Frontal cortex (tissue), 4 donors: ENCODE measurements around the gene FAM170B. TPM values are rescaled to one million over a fixed set of nuclear protein-coding genes. Genes with fewer than 3 reads are reported as not detected.

Experiments used
- DNase-seq, 2 donors: peaks; one replicate each; pipeline ENCODE4 v3.0.0; 2012; ENCODE audit warnings: low spot score in 2 of 2
- FAIRE-seq: peaks from 2 replicates; lab custom pipeline; 2012; peaks lifted over from hg19 to GRCh38; lab: Jason Lieb, UNC
- total RNA-seq: library from RNA; depleted of rRNA; stranded (reverse); fragments of >200 nt; gene quantifications from one replicate; pipeline ENCODE4 v1.2.3, GENCODE V29; 2014
- donor health status: control.
- donor health status: control.
- donor health status: control.

FAM170B gene
- total RNA-seq, 1 donor from 2014 or later: not detected

GRCh38 chr10:49154641-49155040, 20.8 kb upstream of the FAM170B start:
- DNase-seq: no peak
- FAIRE-seq: no peak

- FAIRE-seq: no peak
Measured at GRCh38 chr10:49153971-49154370, 20.1 kb upstream of the FAM170B start.

GRCh38 chr10:49153115-49153514, 19.3 kb upstream of the FAM170B start:
- no peak for FAIRE-seq
- no peak for DNase-seq

More at GRCh38 chr10:49153971-49154370, 20.1 kb upstream of the FAM170B start:
- DNase-seq: no peak

- FAIRE-seq (no peak), DNase-seq (no peak)
Measured at GRCh38 chr10:49152663-49153062, 18.8 kb upstream of the FAM170B start.

GRCh38 chr10:49152037-49152436, 18.2 kb upstream of the FAM170B start:
- no peak for FAIRE-seq
- DNase-seq: no peak

- DNase-seq (no peak), FAIRE-seq (no peak)
Measured at GRCh38 chr10:49151481-49151880, 17.7 kb upstream of the FAM170B start.

- FAIRE-seq: no peak
Measured at GRCh38 chr10:49151025-49151445, 17.2 kb upstream of the FAM170B start.

GRCh38 chr10:49150426-49150825, 16.6 kb upstream of the FAM170B start:
- no peak for FAIRE-seq

More at GRCh38 chr10:49151025-49151445, 17.2 kb upstream of the FAM170B start:
- DNase-seq: no peak

GRCh38 chr10:49149881-49150280, 16.1 kb upstream of the FAM170B start:
- FAIRE-seq (no peak), DNase-seq (no peak)

More at GRCh38 chr10:49150426-49150825, 16.6 kb upstream of the FAM170B start:
- no peak for DNase-seq

- DNase-seq: no peak
- no peak for FAIRE-seq
Measured at GRCh38 chr10:49144058-49144720, 10.4 kb upstream of the FAM170B start.

GRCh38 chr10:49143249-49143648, 9.4 kb upstream of the FAM170B start:
- no peak for FAIRE-seq
- no peak for DNase-seq

- FAIRE-seq (no peak), DNase-seq (no peak)
Measured at GRCh38 chr10:49141541-49142332, 7.9 kb upstream of the FAM170B start.

- FAIRE-seq (no peak), DNase-seq (no peak)
Measured at GRCh38 chr10:49140304-49141177, 6.7 kb upstream of the FAM170B start.

GRCh38 chr10:49139846-49140195, 6.0 kb upstream of the FAM170B start:
- no peak for FAIRE-seq
- DNase-seq: no peak

GRCh38 chr10:49139028-49139845, 5.4 kb upstream of the FAM170B start:
- no peak for FAIRE-seq

GRCh38 chr10:49138361-49138891, 4.6 kb upstream of the FAM170B start:
- no peak for FAIRE-seq
- DNase-seq: no peak

More at GRCh38 chr10:49139028-49139845, 5.4 kb upstream of the FAM170B start:
- DNase-seq: peak in 1 of 2 donors; percentile 38

GRCh38 chr10:49136525-49136924, 2.7 kb upstream of the FAM170B start:
- no peak for FAIRE-seq
- DNase-seq: no peak

- peak in 1 of 2 donors; percentile 35 for DNase-seq
- no peak for FAIRE-seq
Measured at GRCh38 chr10:49135575-49136313, 1.9 kb upstream of the FAM170B start.
